GM18508 (cell line): ENCODE results near the gene TCF25.
"Not testable (repeated sequence)": the region's sequence is repeated elsewhere in the genome, so short reads cannot be mapped to it uniquely, and the experiment has no call there.

Source experiments
- ATAC-seq: cut with Tn5 transposase; IDR thresholded peaks from one replicate; pipeline ENCODE4 v1.9.1; 2021; ENCODE audit warnings: moderate number of reproducible peaks; ENCODE audit not compliant: insufficient read depth, unreplicated experiment

The TCF25 gene

GRCh38 chr16:89915303-89916232, 42.2 kb downstream of the TCF25 start:
- no peak for ATAC-seq

DNA sequence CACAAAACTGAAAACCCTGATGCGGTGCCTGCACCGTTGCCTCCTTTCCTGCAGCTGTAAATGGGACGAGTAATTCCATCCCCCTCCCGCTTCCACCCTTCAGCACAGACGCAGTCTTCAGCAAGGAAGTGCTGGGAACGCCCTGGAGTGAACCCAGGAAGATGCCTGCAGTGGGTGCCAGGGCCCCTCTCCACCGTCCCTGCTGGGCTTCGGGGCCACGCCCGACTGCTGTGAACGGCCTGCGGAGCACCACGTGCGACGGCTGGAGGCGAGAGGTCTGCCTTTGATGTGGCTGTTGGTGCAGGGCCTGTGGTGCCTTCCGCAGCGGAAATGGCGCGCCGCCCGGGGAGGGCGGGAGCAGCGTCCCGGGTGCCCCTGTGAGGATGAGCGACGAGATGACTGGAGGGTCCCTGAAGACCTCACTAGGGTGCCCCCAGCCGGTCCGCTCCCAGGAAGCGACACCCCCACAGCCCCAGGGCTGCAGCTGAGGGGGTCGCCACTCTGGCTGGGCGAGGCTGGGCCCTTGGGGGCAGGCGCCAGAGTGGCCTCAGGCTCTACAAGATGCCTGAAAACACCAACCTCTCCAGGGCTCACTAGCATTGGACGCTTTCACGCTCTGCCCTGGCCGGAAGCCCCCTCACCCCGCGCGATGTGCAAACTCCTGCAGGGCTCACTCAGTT, 44.5 kb downstream of the TCF25 start:
- no peak for ATAC-seq

- ATAC-seq, result no peak
Observed at GRCh38 chr16:89918453-89919347, 45.3 kb downstream of the TCF25 start, which contains the start of gene MC1R. Gene MC1R (plus strand): TSS chr16:89918862. CDS start chr16:89919259, 397 bp downstream.

DNA sequence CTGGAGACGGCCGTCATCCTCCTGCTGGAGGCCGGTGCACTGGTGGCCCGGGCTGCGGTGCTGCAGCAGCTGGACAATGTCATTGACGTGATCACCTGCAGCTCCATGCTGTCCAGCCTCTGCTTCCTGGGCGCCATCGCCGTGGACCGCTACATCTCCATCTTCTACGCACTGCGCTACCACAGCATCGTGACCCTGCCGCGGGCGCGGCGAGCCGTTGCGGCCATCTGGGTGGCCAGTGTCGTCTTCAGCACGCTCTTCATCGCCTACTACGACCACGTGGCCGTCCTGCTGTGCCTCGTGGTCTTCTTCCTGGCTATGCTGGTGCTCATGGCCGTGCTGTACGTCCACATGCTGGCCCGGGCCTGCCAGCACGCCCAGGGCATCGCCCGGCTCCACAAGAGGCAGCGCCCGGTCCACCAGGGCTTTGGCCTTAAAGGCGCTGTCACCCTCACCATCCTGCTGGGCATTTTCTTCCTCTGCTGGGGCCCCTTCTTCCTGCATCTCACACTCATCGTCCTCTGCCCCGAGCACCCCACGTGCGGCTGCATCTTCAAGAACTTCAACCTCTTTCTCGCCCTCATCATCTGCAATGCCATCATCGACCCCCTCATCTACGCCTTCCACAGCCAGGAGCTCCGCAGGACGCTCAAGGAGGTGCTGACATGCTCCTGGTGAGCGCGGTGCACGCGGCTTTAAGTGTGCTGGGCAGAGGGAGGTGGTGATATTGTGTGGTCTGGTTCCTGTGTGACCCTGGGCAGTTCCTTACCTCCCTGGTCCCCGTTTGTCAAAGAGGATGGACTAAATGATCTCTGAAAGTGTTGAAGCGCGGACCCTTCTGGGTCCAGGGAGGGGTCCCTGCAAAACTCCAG, 46.4 kb downstream of the TCF25 start:
- ATAC-seq, result no peak

DNA sequence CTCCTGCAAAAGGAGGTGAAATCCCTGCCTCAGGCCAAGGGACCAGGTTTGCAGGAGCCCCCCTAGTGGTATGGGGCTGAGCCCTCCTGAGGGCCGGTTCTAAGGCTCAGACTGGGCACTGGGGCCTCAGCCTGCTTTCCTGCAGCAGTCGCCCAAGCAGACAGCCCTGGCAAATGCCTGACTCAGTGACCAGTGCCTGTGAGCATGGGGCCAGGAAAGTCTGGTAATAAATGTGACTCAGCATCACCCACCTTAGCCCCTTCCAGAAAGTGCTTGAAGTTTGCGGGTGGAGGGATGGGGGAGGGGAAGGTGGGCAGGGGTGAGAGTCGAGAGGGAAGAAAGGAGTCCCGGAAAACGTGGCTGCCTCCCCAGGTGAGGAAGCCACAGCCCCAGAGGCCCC, 47.3 kb downstream of the TCF25 start:
- ATAC-seq, result no peak

DNA sequence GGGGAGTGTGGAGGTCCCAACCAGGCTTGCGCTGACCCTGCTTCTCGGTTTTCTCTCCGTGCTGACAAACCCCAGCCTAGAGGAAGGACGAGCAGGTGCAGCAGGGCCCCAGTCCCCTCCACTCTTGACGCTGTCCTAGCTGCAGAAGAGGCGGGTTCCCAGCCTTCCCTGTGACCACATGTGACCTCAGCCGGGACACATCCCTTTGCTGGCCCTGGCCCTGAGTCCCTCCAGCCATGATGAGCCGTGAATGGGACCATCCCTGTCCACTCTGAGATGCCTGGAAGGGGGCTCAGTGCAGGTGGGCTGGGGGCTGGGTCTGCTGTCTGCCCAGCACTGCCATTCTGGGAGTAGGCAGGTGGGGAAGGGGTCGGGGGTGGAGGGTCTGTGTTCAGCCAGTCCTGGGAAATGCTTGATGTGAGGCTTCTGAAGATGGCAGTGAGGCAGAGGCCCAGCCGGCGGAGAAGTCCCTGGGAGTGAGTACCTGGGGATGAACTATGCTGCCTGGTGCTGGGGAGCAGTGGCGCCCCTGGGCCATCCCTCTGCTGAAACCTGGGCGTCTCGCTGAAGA, 47.8 kb downstream of the TCF25 start:
- ATAC-seq, result no peak

DNA sequence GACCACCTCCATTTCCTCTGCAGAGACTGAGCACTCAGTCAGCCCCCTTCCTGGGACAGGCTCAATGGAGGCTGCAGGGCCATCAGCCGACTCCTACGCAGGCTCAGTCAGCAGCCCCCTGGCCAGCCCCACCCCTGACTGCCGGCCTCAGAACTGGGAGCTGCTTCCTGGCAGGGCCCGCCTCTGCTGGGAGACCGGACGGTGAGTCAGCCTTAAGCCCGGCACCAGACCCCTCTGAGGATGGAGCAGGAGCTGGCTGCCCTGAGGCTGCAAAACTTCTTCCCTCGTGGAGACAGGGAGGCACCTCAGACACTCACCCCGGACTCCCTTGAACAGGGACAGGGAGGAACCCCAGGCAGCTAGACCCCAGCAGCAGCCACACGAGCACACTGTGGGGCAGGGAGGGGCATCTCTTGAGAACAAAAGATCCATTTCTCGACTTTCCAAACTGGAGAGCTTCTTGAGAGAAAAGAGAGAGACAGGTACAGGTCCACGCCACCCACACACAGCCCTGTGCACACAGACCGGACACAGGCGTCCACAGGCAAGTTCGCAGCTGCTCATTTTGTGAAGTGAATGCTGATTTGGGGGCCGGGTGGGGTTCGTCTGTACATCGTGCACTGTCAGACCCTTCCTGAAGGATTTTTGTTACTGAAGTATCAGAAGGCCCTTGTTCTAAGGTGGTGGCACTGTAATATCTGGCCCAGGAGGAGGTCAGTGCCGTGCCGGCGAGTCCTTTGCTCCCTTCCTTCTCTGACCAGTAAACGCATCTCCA, 48.5 kb downstream of the TCF25 start:
- ATAC-seq, result no peak

GRCh38 chr16:89922477-89922883, 49.1 kb downstream of the TCF25 start:
- no peak for ATAC-seq

- ATAC-seq, result no peak
Observed at GRCh38 chr16:89922884-89923639, 49.7 kb downstream of the TCF25 start, which contains the start of gene TUBB3. Gene TUBB3 (plus strand): TSS chr16:89923342. CDS start chr16:89923402, 60 bp downstream.

DNA sequence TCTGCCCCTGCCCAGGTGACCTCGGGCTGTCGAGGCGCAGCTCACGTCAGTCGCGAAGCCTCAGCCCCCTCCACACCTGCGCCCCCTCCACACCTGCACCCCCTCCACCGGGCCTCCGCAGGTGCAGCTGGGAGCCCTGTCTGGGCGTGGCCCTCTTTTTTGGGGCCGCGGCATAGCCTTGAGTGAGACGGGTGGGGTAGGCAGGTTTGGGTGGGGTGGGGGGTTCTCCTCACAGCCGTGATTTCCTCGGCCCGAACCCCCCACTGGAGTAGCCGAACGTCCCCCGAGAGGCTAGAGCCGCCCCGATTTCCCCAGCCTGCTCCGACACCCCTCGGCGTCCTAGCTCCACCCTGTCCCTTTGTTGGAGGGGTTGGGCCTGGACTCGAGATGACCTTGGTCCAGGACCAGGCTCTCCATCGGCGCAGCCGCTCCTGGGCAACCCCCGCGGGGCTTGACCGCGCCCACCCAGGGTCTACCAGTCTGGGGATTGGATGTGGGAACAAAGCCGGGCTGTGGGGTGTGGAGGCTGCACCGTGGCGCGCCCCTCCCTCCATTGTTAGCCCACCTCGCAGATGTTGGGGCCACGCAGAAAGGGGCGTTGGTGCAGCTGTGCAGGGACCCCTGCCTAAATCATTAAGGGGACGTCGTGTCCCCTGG, 50.4 kb downstream of the TCF25 start:
- ATAC-seq, result no peak

- ATAC-seq, result no peak
Observed at GRCh38 chr16:89924297-89924924, 51.0 kb downstream of the TCF25 start.

DNA sequence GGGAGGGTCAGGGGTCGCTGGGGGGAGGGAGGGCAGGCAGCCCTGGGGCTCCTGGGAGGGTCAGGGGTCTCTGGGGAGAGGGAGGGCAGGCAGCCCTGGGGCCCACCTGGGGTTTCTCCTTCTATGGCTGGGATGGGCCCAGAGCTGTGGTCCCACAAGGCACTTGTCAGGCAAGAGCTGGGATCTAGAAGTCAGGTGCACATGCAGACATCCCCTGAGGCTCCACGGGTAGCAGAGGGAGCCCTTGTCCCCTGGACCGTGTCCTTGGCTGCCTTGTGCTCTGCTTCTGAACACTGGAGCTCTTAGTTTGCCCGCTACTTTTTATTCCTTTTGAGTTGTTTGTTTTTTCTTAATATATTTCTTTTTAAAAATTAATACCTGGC, 51.5 kb downstream of the TCF25 start:
- ATAC-seq, result no peak

- no peak for ATAC-seq
Observed at GRCh38 chr16:89925596-89926079, 52.2 kb downstream of the TCF25 start.

- ATAC-seq, result no peak
Observed at GRCh38 chr16:89931305-89931896, 58.0 kb downstream of the TCF25 start.

- ATAC-seq, result no peak
Observed at GRCh38 chr16:89931964-89932363, 58.6 kb downstream of the TCF25 start.

DNA sequence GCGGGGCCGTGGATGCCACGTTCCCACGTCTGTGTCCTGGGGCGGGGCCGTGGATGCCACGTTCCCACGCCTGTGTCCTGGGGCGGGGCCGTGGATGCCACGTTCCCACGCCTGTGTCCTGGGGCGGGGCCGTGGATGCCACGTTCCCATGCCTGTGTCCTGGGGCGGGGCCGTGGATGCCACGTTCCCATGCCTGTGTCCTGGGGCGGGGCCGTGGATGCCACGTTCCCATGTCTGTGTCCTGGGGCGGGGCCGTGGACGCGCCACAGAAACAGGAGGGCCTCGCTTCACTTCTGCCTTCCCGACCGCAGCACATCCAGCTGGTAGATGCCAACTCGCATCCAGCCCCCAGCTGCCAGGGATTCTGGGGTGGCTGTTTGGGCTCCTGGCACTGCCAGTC, 60.6 kb downstream of the TCF25 start:
- not testable (repeated sequence) for ATAC-seq
